H1 (cell line): Measurements from ENCODE around the gene MECR. TPM values are rescaled to one million over a fixed set of nuclear protein-coding genes. Genes with fewer than 3 reads are reported as not detected.

Experiments
- CTCF ChIA-PET: fragments of 300-600 bp; sonication (Branson Sonifier 250); formaldehyde crosslinking; loops from one replicate; lab custom pipeline; 2021; ENCODE audit not compliant: partially characterized antibody; lab: Charles Lee
- POLR2A ChIA-PET: fragments of 300-600 bp; sonication (Branson Sonifier 250); formaldehyde crosslinking; loops from one replicate; lab custom pipeline; 2021; ENCODE audit warnings: inconsistent platforms; ENCODE audit not compliant: partially characterized antibody; lab: Charles Lee
- DNase-seq, 2 experiments: peaks; one replicate each; pipeline versions ENCODE4 v3.0.0 to v3.0.0-alpha.2; 2010 to 2022; ENCODE audit warnings: low spot score in 2 of 2, low read depth in 1 of 2, mixed read lengths in 1 of 2
- FAIRE-seq: peaks from 2 replicates; lab custom pipeline; 2011; peaks lifted over from hg19 to GRCh38; lab: Jason Lieb, UNC
- H2AFZ ChIP-seq: 2 replicates; pipeline ENCODE4 v1.8.1; 2012; ENCODE audit warnings: low read length, inconsistent platforms
- H2AK5ac ChIP-seq: 2 replicates; pipeline ENCODE4 v1.6.1; 2013; ENCODE audit warnings: low read depth, low read length
- H2BK120ac ChIP-seq: replicated peaks from 2 replicates; pipeline ENCODE3; 2013; ENCODE audit warnings: low read depth, low read length, inconsistent platforms
- H2BK12ac ChIP-seq: 2 replicates; pipeline ENCODE4 v1.6.1; 2013; ENCODE audit warnings: low read depth, low read length
- H2BK15ac ChIP-seq: 2 replicates; pipeline ENCODE4 v1.6.1; 2013; ENCODE audit warnings: low read length
- H2BK20ac ChIP-seq: 2 replicates; pipeline ENCODE4 v1.6.1; 2013; ENCODE audit warnings: low read length
- H2BK5ac ChIP-seq: 2 replicates; pipeline ENCODE4 v1.6.1; 2013; ENCODE audit warnings: low read depth, low read length
- H3K14ac ChIP-seq: 2 replicates; pipeline ENCODE4 v1.6.1; 2013; ENCODE audit warnings: inconsistent platforms; ENCODE audit not compliant: insufficient read length
- H3K18ac ChIP-seq: 2 replicates; pipeline ENCODE4 v1.6.1; 2013; ENCODE audit warnings: low read length; ENCODE audit errors: extremely low read depth
- H3K23ac ChIP-seq: 2 replicates; pipeline ENCODE4 v1.6.1; 2013; ENCODE audit warnings: inconsistent platforms; ENCODE audit not compliant: insufficient read length
- H3K23me2 ChIP-seq: 2 replicates; pipeline ENCODE4 v1.6.1; 2013; ENCODE audit warnings: low read depth, low read length
- H3K27ac ChIP-seq: 2 replicates; pipeline ENCODE4 v1.6.1; 2011; ENCODE audit warnings: low read depth, low read length, inconsistent platforms
- H3K27me3 ChIP-seq, 4 experiments: replicated peaks in 1 of 4; 1 replicate in 1 of 4; 2 replicates in 3 of 4; pipeline versions ENCODE4 v1.6.1 to v1.8.1; 2011 to 2013; ENCODE audit warnings: low read length in 3 of 4, mild to moderate bottlenecking in 3 of 4, inconsistent platforms in 2 of 4, mixed read lengths in 2 of 4, moderate library complexity in 1 of 4; ENCODE audit not compliant: control insufficient read depth in 3 of 4, insufficient read depth in 3 of 4; ENCODE audit errors: extremely low read depth in 1 of 4
- H3K36me3 ChIP-seq, 4 experiments: 2 replicates each; pipeline versions ENCODE4 v1.6.1 to v1.8.1; 2011 to 2013; ENCODE audit warnings: mild to moderate bottlenecking in 4 of 4, low read length in 3 of 4, moderate library complexity in 2 of 4, control low read depth in 1 of 4, inconsistent platforms in 1 of 4; ENCODE audit not compliant: insufficient read depth in 4 of 4, control insufficient read depth in 2 of 4
- H3K4ac ChIP-seq: replicated peaks from 2 replicates; pipeline ENCODE3; 2013; ENCODE audit warnings: low read length, low read depth, mixed read lengths, inconsistent platforms; ENCODE audit not compliant: insufficient read length
- H3K4me1 ChIP-seq, 4 experiments: replicated peaks in 1 of 4; 1 replicate in 1 of 4; 2 replicates in 3 of 4; pipeline versions ENCODE4 v1.6.1 to v1.8.1; 2011 to 2013; ENCODE audit warnings: low read length in 3 of 4, inconsistent platforms in 2 of 4, mixed read lengths in 1 of 4; ENCODE audit not compliant: insufficient read depth in 4 of 4, control insufficient read depth in 3 of 4
- H3K4me2 ChIP-seq, 2 experiments: 2 replicates each; pipeline versions ENCODE4 v1.6.1 to v1.8.1; 2011 to 2013; ENCODE audit warnings: low read depth in 2 of 2, low read length in 2 of 2, control low read depth in 1 of 2, inconsistent platforms in 1 of 2, mild to moderate bottlenecking in 1 of 2; ENCODE audit not compliant: insufficient read depth in 1 of 2
- H3K4me3 ChIP-seq, 4 experiments: fragments of 200-600, 300-600 bp in 1 of 4; sonication (generic), shearing (Covaris generic), sonication (Bioruptor Twin) in 1 of 4; 2 replicates each; pipeline versions ENCODE4 v1.5.1 to v1.8.1; 2011 to 2016; ENCODE audit warnings: low read length in 4 of 4, low read depth in 3 of 4, control low read depth in 2 of 4, inconsistent platforms in 2 of 4, mild to moderate bottlenecking in 2 of 4, mixed read lengths in 1 of 4, moderate library complexity in 1 of 4; ENCODE audit not compliant: insufficient read depth in 2 of 4; ENCODE audit errors: extremely low read depth in 1 of 4
- H3K56ac ChIP-seq: replicated peaks from 2 replicates; pipeline ENCODE3; 2013; ENCODE audit warnings: low read depth, mild to moderate bottlenecking, mixed read lengths, low read length, inconsistent platforms; ENCODE audit not compliant: insufficient read length
- H3K79me1 ChIP-seq: 2 replicates; pipeline ENCODE4 v1.6.1; 2013; ENCODE audit warnings: low read depth, low read length, control low read depth
- H3K79me2 ChIP-seq, 2 experiments: 2 replicates each; pipeline versions ENCODE4 v1.6.1 to v1.8.1; 2012 to 2013; ENCODE audit warnings: low read length in 2 of 2, mild to moderate bottlenecking in 2 of 2, inconsistent platforms in 1 of 2; ENCODE audit not compliant: insufficient read depth in 2 of 2, control insufficient read depth in 1 of 2
- H3K9ac ChIP-seq, 4 experiments: replicated peaks in 1 of 4; 1 replicate in 1 of 4; 2 replicates in 3 of 4; pipeline versions ENCODE4 v1.6.1 to v1.8.1; 2011 to 2013; ENCODE audit warnings: low read depth in 3 of 4, low read length in 3 of 4, control low read depth in 2 of 4, mild to moderate bottlenecking in 2 of 4, moderate library complexity in 2 of 4, inconsistent platforms in 1 of 4; ENCODE audit errors: extremely low read depth in 1 of 4
- H3K9me3 ChIP-seq, 2 experiments: 2 replicates each; pipeline versions ENCODE4 v1.6.1 to v1.8.1; 2012 to 2013; ENCODE audit warnings: mild to moderate bottlenecking in 2 of 2, moderate library complexity in 2 of 2, control low read depth in 1 of 2, inconsistent platforms in 1 of 2, low read depth in 1 of 2, low read length in 1 of 2, mixed read lengths in 1 of 2; ENCODE audit not compliant: insufficient read depth in 2 of 2
- H4K20me1 ChIP-seq, 2 experiments: replicated peaks in 1 of 2; 2 replicates each; pipeline versions ENCODE3 to v1.8.1; 2011 to 2013; ENCODE audit warnings: inconsistent platforms in 2 of 2, low read length in 2 of 2, mild to moderate bottlenecking in 1 of 2; ENCODE audit not compliant: insufficient read depth in 2 of 2, control insufficient read depth in 1 of 2
- H4K5ac ChIP-seq: 2 replicates; pipeline ENCODE4 v1.6.1; 2013; ENCODE audit warnings: low read length, low read depth, mixed read lengths, inconsistent platforms; ENCODE audit not compliant: insufficient read length
- H4K8ac ChIP-seq: 2 replicates; pipeline ENCODE4 v1.8.0; 2013; ENCODE audit warnings: mild to moderate bottlenecking, moderate library complexity, low read length, inconsistent platforms; ENCODE audit not compliant: insufficient read depth; ENCODE audit errors: extremely low read depth
- H4K91ac ChIP-seq: replicated peaks from 2 replicates; pipeline ENCODE3; 2013; ENCODE audit warnings: low read length, mixed read lengths, inconsistent platforms; ENCODE audit not compliant: insufficient read length
- WGBS, 2 experiments: shearing (Covaris generic) in 1 of 2; methylation state at CpG; one replicate each; pipeline versions ENCODE4 v1.1.6 to v1.1.7; 2013 to 2015; ENCODE audit warnings: low lambda C conversion rate in 2 of 2, mixed read lengths in 2 of 2, inconsistent platforms in 1 of 2, low coverage in 1 of 2, missing lambda C conversion rate in 1 of 2; ENCODE audit not compliant: insufficient replicate concordance in 2 of 2, insufficient coverage in 1 of 2, insufficient read length in 1 of 2; ENCODE audit errors: extremely low coverage in 1 of 2, missing lambda C conversion rate in 1 of 2; 5-methylcytosine and 5-hydroxymethylcytosine counted together
- polyA plus RNA-seq, 7 experiments: library from polyadenylated mRNA; depleted of rRNA in 3 of 7; stranded (reverse) in 5 of 7; unstranded in 2 of 7; fragments of >200 nt in 5 of 7; fragments of 200-250 nt in 2 of 7; gene quantifications; 1 replicate in 5 of 7; 2 replicates in 1 of 7; 4 replicates in 1 of 7; pipeline versions ENCODE4 v1.2.1 to v1.2.3, GENCODE V29; 2011 to 2013; ENCODE audit warnings: missing spikeins in 2 of 7, mixed read lengths in 2 of 7
- total RNA-seq: library from RNA; stranded (reverse); fragmentation: NEBNext Ultra II Directional; extraction: Animal tissue kit (Norgen Biotek cat#: 25700); gene quantifications from 2 replicates; pipeline ENCODE4 v1.2.1, GENCODE V29; 2021

The MECR gene
- total and polyA plus RNA-seq, 2 of the 8 experiments (the other 6 are each of a cell fraction or from before 2014, with no cell fraction given): 24.2 to 24.4 TPM

DNA sequence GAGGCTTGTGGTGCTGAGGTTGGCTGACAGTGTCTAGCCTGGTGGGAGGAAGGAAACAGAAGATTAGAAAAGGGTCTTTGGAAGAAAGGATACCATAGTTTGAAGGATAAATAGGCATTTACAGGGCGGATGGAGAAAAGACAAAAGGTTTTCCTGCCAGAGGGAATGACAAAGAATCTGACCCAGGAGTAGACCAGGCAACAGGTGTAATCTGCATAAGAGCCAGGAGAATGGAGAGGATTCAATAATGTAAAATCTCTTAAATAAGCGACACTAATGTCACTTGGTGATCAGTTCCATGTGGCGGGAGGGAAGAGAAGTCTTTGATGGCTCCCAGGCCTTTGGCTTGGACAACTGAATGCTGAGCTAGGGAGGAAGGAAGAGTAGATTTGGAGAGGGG is 9.4 kb downstream of the MECR start:
- no peaks in the 10 kb centered on the region for H3K23me2 ChIP-seq
- CTCF ChIA-PET: interaction anchor here (1.2 kb wide), 1 partner anchor 19 kb away, joined by 3 read pairs; no protein-coding TSS in a partner anchor

More for the DNA sequence above, 9.4 kb downstream of the MECR start:
- no peaks in the 10 kb centered on the region for H3K79me2 ChIP-seq
- H3K18ac ChIP-seq: no peak overlapping the region
- no peak overlapping the region for H3K4me3 ChIP-seq
- DNase-seq (no peak), FAIRE-seq (no peak)
- H3K23ac ChIP-seq: no peak overlapping the region
- no peak overlapping the region for H3K27ac ChIP-seq
- H3K14ac ChIP-seq: no peak overlapping the region
- no peak overlapping the region for H2AFZ ChIP-seq
- H4K91ac ChIP-seq: no peak overlapping the region
- H3K9ac ChIP-seq: no peak overlapping the region
- no peak overlapping the region for H3K56ac ChIP-seq
- no peak overlapping the region for H2BK12ac ChIP-seq
- peaks cover 0 to 4% of the 10 kb centered on the region in 2 experiments for H4K20me1 ChIP-seq
- H3K79me1 ChIP-seq: peaks cover 4% of the 10 kb centered on the region; the same call in 1 of the 2 replicates
- H4K5ac ChIP-seq: no peak overlapping the region
- no peak overlapping the region for H3K4ac ChIP-seq
- POLR2A ChIA-PET: interaction anchor here (1.2 to 1.3 kb wide), 2 partner anchors 9 to 35 kb away, joined by 4 read pairs; partner anchors contain the start of gene MECR
- WGBS, 2 experiments: 80% methylated on average over 3 of the region's 3 CpGs; no CpG with 5 or more reads in 1 of the 2 experiments
- H3K4me2 ChIP-seq: no peak overlapping the region
- H2BK120ac ChIP-seq: no peak overlapping the region
- no peaks in the 10 kb centered on the region for H3K27me3 ChIP-seq
- H4K8ac ChIP-seq: no peak overlapping the region
- no peak overlapping the region for H2BK5ac ChIP-seq
- peaks cover 0 to 4% (median 1%) of the 10 kb centered on the region in 4 experiments; a peak in 4 of 8 replicates for H3K36me3 ChIP-seq
- H2BK15ac ChIP-seq: no peak overlapping the region
- no peak overlapping the region for H2AK5ac ChIP-seq
- no peaks in the 10 kb centered on the region for H3K9me3 ChIP-seq
- H3K4me1 ChIP-seq: peaks cover 0 to 4% (median 3%) of the 10 kb centered on the region in 4 experiments; a peak in 2 of 7 replicates
- no peak overlapping the region for H2BK20ac ChIP-seq
